HG03097 (cell line): ENCODE results near the gene MRPS16.

Experiments
- ATAC-seq: cut with Tn5 transposase; IDR thresholded peaks from one replicate; pipeline ENCODE4 v1.9.1; 2021; ENCODE audit not compliant: unreplicated experiment, low FRiP score

Gene MRPS16

DNA sequence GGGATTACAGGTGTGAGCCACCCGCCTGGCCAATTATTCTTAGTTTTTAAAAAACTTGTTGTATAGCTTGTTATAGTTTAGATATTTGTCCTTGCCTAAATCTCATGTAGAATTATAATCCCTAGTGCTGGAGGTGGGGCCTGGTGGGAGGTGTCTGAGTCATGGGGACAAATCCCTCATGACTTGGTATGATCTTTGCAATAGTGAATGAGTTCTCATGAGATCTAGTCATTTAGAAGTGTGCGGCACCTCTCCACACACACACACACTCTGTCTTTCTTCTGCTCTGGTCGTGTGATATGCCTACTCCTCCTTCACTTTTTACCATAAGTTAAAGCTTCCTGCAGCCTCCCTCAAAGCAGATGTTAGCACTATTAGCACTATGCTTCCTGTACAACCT, 47.4 kb downstream of the MRPS16 start:
- no peak for ATAC-seq
